Stromal cell of bone marrow (primary cell): ENCODE results near the gene ZFP69B.
"Not testable (repeated sequence)": the region's sequence is repeated elsewhere in the genome, so short reads cannot be mapped to it uniquely, and the experiment has no call there.

Experiments used
- DNase-seq: peaks from one replicate; pipeline ENCODE4 v3.0.0-alpha.2; 2012; ENCODE audit warnings: low read depth

The ZFP69B gene

DNA sequence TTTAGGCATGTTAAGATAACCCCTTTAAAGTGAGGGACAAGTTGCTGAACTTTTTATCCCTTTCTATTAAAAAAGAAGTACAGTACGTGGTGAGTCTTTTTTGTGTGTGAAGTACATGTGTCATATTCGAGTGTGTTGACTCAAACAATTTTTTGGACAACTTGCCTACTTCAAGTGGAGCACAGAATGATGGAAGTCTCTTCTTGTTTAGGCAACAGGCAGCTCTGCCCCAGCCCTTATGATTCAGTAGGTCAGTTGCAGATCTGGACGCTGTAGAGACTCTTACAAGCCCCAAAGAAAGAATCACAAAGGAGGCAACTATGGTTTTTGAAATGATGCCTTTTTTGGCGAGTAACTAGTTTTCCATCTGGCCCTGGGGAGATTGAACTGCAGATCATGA, 14.4 kb upstream of the ZFP69B start:
- peak; percentile 18 for DNase-seq

DNA sequence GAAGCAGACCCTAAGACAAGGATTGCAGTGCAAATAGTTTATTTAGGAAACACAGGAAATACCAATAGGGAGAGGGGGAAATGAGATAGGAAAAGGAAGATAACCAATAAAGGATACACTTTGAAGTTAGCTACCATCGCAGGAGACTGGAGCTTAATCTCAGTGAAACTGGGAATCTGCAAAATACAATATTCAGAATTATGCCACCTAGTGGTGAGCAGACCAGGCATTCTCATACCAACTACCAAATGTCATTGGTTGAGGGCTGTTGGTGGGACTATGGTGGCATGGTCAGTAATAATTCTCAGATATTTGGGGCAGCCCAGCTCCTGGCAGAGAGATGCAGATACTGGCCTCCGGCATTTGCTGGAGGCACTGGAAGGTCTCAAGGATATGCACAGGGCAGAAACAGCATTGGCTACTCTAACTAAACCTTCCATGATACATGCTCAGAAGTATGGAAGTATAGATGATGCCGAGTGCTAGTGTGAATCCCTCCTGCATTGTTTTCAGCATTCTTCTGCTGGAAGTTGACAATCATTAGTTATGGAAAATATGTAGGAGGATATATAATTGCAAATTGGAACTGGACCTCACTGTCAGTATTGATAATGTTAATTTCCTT, 11.8 kb upstream of the ZFP69B start:
- DNase-seq, result no peak

DNA sequence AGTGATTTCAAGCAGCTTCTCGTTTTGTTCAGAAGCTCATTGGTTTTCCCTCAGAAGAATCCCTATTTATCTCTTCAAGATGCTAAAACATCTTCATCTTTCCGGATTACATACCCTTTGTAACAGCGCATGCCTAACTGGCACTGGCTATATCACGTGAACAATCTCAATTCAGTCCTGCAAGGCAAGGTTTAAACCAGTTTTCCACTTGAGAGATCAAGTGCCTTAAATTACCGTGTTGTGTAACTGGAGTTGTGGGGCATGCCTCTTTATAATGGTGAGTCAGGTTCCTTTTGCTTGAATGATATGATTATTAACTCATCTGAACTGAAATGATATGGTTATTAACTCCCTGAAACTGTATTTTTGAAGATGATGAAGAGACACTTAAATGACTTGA, 11.0 kb upstream of the ZFP69B start:
- DNase-seq, result no peak

DNA sequence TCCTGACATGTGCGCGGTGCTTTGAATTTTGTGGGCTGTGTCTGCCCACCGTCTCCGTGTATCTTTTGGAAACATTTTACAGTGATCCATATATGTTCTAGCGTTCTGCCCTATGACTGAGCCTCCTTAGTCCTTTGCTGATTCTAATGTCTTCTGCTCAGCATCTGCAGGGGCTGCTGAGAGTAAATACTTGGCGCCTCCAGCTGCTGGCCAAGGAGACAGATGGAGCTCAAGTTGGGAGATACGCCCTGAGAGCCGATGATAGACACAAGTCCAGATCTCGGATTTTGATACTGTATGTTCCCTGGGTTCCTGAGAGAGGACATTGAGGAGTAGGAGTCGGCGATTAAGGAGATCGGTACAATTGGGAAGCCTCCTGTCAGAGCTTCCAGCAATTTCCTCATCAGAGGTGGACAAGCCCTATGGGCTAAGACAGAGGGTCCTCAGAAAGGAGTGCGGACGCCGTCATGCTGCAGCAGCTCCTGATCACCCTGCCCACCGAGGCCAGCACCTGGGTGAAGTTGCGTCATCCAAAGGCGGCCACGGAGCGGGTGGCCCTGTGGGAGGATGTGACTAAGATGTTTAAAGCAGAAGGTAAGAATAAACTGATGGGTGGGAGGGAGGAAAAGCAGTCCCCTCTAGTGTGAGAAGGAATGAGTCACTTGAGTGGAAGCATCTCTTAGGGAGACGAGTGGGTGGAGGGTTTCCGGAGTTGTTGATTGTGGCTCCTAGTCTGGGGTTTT, 390 bp downstream of the ZFP69B start:
- peak; percentile 10 for DNase-seq

DNA sequence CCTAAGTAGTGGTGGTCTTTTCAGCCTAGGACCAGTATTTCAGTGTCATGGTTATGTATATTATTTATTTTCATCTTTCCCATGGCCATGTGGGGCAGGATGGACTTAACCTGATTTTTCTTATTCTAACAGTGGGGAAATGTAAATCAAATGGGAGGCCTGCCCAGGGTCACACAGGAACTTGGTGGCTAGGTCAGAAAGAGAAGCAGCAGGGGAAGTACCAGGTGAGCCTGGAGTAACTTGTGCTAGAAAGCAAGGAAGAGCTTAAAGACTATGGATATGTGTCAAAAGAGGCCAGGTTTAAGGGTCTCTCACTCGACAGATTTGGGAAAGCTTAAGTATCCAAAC, 936 bp downstream of the ZFP69B start:
- DNase-seq, result no peak

DNA sequence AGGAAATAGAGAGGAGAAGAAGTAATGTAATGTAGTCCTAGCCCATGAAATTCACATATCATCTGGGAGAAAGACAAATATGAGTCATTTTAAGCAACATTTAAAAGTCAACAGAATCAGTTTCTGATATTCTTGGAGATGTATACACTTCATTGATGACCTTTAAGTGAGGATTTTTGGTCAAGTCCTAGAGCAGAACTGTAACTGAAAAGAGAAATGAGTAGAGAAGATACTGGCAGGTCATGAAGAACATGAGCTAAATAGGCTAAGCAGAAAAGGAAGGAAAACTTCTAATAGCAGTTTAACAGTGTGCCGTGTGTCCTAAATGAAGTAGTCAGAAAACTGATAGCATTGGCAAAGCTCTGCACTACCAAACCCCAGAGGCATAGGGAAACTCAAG, 4.6 kb downstream of the ZFP69B start:
- DNase-seq, result no peak

DNA sequence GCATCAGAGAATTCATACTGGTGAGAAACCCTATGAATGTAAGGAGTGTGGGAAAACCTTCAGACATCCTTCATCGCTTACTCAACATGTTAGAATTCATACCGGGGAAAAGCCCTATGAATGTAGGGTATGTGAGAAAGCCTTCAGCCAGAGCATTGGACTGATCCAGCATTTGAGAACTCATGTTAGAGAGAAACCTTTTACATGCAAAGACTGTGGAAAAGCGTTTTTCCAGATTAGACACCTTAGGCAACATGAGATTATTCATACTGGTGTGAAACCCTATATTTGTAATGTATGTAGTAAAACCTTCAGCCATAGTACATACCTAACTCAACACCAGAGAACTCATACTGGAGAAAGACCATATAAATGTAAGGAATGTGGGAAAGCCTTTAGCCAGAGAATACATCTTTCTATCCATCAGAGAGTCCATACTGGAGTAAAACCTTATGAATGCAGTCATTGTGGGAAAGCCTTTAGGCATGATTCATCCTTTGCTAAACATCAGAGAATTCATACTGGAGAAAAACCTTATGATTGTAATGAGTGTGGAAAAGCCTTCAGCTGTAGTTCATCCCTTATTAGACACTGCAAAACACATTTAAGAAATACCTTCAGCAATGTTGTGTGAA, 12.8 kb downstream of the ZFP69B start:
- no peak for DNase-seq

DNA sequence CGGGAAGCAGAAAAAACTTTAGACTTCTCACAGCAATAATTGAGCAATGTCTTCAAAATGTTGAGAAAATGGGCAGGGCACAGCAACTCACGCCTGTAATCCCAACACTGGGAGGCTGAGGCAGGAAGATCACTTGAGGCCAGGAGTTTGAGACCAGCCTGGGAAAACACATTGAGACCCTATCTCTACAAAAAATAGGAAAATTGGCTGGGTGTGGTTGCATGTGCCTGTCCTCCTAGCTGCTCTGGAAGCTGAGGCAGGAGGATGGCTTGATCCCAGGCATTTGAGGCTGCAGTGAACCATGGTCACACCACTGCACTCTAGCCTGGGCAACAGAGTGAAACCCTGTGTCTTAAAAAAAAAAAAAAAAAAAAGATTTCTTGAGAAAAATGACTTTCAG, 19.1 kb downstream of the ZFP69B start:
- no peak for DNase-seq

DNA sequence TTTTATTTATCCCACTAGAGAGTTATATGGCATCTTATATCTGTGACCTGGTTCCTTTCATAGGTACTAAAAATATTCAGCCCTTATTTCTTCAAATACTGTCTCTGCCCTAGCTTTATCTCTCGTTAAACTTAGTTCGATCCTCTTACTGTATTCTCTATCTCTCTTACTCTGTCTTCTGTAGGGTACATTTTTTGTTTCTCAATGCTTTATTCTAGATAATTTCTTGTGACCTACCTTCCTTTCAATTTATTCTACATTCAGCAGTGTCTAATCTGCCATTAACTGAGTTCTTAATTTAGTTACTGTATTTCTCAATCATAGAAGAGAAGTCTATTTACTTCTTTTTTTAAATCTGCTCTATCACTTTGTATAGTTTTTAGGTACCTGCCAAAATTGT, 25.0 kb downstream of the ZFP69B start:
- no peak for DNase-seq

DNA sequence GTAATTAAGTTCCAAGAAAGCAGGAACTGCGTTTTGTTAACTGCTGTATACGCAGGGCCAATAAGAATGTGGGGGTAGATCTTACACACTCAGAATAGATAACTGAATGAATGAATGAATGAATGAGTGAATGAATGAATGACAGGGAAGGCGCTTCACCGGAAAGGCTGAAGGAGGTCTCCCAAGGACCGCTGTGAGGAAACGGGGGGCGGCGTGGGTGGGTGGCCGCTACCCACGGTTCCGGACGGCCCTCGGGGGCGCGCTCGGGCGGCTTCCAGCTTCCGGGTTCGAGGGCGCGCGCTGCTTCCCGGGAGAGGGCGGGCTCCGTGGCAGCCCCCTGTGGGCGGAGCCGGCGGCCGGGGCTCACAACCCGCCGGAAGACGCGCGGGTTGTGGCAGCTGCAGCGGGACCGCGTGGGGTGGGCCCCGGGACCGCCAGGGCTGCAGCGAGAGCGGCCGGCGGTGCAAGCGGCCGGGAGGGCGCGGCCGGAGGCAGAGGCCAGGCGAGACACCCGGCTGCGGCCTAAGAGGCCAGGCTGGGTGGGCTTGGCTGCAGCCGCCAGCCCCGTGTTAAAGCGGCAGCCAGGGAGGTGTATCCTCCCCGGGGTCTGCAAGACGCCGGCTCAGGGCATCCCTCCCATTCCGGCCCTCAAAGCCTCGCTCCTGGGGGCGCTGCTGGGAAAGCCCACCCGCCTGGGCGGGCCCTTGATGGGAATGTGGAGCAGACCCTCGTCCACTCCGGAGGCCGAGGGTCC, 26.8 kb downstream of the ZFP69B start, which contains the start of gene ZFP69:
Gene ZFP69 (plus strand): TSS at position 367 of the 754 bp plus-strand sequence. CDS start 2,072 bp downstream, outside the sequence.
- peak; percentile 13 for DNase-seq

DNA sequence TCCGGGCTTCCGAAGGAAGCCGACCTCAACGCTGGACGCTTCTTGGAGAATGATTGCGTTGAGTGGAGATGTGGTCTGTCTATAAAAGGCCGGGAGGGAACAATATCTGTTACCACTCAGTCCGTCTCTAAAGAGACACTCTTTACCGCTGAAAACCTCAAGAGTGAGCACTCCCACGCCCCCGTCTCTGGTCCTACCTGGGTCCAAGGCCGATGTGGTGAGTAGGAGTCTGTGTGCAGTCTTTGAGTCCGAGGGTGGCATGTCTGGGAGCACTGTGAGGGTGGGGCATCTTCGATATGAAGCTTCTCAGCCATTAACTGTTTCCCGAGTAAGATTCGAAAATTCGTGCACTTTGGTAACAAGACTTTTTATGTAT, 27.4 kb downstream of the ZFP69B start:
- DNase-seq, result no peak

DNA sequence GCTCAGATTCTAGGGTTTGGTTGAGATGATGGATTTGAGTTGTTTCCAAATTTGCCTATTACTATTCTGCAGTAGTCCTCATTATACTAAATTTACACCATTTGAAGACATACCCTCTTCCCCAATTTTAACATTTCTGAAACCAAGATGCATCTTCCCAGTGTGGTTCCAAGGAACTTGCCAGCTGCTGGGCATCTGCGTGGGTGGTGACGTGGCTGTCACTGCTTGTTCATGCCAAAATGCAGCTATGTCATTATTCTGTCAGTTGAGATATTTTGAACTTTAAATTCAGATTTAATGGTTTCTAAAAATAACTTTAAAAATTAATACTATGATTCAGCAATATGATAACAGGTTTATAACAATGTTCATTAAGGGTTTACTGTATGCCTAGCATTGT, 28.0 kb downstream of the ZFP69B start:
- no peak for DNase-seq

DNA sequence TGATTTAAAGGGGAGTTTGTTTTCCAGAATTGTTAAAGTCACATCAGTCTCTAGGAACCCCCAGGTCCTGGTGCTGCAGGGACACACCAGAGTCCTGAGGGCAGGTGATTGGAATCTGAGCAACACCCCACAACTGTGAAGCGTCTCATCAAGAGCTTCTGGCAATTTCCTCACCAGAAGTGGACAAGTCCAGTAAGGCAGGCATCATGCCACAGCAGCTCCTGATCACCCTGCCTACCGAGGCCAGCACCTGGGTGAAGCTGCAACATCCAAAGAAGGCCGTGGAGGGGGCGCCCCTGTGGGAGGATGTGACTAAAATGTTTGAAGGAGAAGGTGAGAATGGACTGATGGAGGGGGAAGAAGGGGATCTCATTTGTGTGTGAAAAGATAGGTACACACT, 28.9 kb downstream of the ZFP69B start:
- no peak for DNase-seq

DNA sequence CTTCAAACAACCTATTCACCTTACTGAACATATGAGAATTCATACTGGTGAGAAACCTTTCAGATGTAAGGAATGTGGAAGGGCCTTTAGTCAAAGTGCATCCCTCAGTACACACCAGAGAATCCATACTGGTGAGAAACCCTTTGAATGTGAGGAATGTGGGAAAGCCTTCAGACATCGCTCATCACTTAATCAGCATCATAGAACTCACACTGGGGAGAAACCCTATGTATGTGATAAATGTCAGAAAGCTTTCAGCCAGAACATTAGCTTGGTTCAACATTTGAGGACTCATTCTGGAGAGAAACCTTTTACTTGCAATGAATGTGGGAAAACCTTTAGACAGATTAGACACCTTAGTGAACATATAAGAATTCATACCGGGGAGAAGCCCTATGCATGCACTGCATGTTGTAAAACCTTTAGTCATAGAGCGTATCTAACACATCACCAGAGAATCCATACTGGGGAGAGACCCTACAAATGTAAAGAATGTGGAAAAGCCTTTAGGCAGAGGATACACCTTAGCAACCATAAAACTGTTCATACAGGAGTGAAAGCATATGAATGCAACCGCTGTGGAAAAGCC, 45.1 kb downstream of the ZFP69B start:
- DNase-seq, result no peak

DNA sequence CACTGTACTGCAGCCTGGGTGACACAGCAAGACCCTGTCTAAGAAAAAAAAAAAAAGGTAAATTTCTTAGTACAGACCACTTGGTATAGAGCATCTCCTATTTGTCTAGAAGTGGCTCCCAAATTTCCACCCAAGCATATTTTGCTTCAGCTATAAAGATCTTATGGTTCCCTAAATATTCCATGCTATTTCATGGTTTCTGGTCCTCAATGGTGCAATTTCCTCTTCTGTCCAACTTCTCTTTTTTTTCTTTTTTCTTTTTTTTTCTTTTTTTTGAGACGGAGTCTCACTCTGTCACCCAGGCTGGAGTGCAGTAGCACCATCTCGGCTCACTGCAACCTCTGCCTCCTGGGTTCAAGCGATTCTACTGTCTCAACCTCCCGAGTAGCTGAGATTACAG, 52.4 kb downstream of the ZFP69B start:
- not testable (repeated sequence) for DNase-seq

DNA sequence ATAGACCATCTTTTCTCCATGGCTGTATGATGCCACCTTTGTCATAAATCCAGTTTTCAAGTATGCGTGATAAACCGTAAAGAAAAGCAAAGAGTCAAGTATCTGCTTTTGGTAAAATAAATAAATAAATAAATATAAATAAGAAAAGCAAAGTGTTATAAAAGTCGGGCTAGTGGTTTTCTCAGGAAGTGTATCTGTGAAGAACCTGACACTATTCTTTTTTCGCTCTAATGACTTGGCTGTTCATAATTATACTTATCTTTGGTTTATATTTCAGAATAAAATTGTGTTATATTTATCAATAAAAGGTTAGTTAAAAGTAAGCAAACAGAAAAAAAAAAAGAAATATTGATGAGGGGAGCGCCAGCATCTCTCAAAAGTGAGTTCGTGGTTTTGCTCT, 57.7 kb downstream of the ZFP69B start:
- DNase-seq, result no peak

DNA sequence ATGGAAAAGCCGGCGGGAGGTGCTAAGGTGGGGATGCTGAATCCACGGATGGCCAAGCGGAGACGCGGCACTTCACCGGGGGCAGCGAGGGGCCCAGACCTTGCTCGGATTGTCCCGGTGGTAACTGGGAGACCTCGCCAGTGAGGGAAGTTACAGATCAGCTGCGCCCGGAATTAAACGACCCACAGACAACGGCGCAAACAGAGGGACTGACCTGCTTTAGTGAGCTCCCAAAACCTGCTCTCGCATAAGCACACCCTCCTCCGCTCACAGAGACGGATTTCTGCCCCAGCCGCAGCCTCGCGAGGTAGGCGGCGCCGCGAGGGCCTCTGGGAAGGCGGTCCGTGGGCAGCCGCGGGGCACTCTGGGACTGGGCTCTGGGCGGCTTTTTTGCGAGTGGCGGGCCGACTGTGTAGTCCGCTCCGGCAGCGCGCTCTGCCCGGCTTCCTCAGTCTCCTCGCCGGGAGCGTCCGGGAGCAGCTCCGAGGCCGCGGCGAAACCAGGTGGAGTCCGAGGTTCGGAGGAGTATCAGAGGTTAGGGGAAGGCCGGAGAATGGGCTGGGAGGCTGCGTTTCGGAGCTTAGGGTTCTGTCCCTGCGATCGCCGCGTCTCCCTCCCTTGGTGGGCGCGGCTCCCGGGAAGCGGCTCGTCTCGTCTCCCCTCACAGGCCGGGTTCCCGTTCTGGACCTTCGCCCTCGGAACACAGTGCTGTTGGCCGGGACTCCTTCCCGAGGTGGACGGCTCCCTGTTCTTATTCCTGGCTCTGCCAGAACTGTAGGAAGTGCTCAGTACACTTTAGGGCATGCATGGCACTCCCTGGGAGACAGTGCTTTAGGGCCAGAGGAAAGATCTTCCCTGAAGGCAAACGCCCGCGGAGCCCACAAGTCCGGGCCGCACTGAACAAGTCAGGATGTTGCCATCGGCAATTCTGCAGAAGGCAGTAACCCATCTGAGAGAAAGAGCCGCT, 58.4 kb downstream of the ZFP69B start, which contains the start of gene EXO5:
Gene EXO5 (plus strand): TSS at position 393 of the 967 bp plus-strand sequence. CDS start 5,778 bp downstream, outside the sequence.
- DNase-seq, result peak; percentile 68
